Adrenal gland (tissue), 5 donors: ENCODE results near the gene CYP8B1.

Source experiments
- POLR2A ChIP-seq, 2 donors: fragments of 450-650 bp; IDR thresholded peaks; one replicate each; pipeline ENCODE4 v1.6.1; 2017; ENCODE audit warnings: antibody characterized with exemption in 2 of 2, mild to moderate bottlenecking in 2 of 2, moderate library complexity in 1 of 2
- TF ChIP-seq, protein P1 (sequence below), 6 experiments: fragments of 450-650 bp in 4 of 6; fragments of 200-600 bp in 2 of 6; sonication (generic) in 1 of 6; IDR thresholded peaks; 1 replicate in 5 of 6; 2 replicates in 1 of 6; pipeline versions ENCODE4 v1.5.1 to v1.8.0; 2016 to 2021; ENCODE audit warnings: antibody characterized with exemption in 6 of 6, mild to moderate bottlenecking in 2 of 6, moderate library complexity in 1 of 6
- donor health status: DM: no; HTN: no; CAD: no.

GRCh38 chr3:42841332-42841731 is 34.3 kb downstream of the CYP8B1 start:
- TF ChIP-seq, protein P1, sequence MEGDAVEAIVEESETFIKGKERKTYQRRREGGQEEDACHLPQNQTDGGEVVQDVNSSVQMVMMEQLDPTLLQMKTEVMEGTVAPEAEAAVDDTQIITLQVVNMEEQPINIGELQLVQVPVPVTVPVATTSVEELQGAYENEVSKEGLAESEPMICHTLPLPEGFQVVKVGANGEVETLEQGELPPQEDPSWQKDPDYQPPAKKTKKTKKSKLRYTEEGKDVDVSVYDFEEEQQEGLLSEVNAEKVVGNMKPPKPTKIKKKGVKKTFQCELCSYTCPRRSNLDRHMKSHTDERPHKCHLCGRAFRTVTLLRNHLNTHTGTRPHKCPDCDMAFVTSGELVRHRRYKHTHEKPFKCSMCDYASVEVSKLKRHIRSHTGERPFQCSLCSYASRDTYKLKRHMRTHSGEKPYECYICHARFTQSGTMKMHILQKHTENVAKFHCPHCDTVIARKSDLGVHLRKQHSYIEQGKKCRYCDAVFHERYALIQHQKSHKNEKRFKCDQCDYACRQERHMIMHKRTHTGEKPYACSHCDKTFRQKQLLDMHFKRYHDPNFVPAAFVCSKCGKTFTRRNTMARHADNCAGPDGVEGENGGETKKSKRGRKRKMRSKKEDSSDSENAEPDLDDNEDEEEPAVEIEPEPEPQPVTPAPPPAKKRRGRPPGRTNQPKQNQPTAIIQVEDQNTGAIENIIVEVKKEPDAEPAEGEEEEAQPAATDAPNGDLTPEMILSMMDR (IDR thresholded peaks at IDR 0.05): no peak
- no peak for TF ChIP-seq POLR2A (IDR thresholded peaks at IDR 0.05)
